Thymus (tissue), 11 donors: ENCODE results near the gene PDE10A. TPM values are rescaled to one million over a fixed set of nuclear protein-coding genes. Genes with fewer than 3 reads are reported as not detected.
"Not testable (repeated sequence)": the region's sequence is repeated elsewhere in the genome, so short reads cannot be mapped to it uniquely, and the experiment has no call there.

Source experiments
- DNase-seq, 9 donors: peaks; one replicate each; pipeline ENCODE4 v3.0.0-alpha.2; 2013; ENCODE audit warnings: low spot score in 9 of 9, low read depth in 6 of 9, missing footprints in 1 of 9
- H3K27ac ChIP-seq, 2 donors: one replicate each; pipeline ENCODE4 v1.5.1; 2013; ENCODE audit warnings: control low read depth in 1 of 2, low read depth in 1 of 2, low read length in 1 of 2, mild to moderate bottlenecking in 1 of 2, moderate library complexity in 1 of 2
- H3K27me3 ChIP-seq, 2 donors: one replicate each; pipeline ENCODE4 v1.5.1; 2013; ENCODE audit warnings: low read length in 1 of 2; ENCODE audit not compliant: control insufficient read depth in 2 of 2, insufficient read depth in 1 of 2
- H3K36me3 ChIP-seq, 2 donors: one replicate each; pipeline ENCODE4 v1.5.1; 2013; ENCODE audit warnings: low read length in 1 of 2, mild to moderate bottlenecking in 1 of 2, moderate library complexity in 1 of 2; ENCODE audit not compliant: control insufficient read depth in 2 of 2, insufficient read depth in 2 of 2
- H3K4me1 ChIP-seq, 2 donors: one replicate each; pipeline ENCODE4 v1.5.1; 2013; ENCODE audit warnings: low read length in 2 of 2; ENCODE audit not compliant: control insufficient read depth in 2 of 2, insufficient read depth in 2 of 2
- H3K4me3 ChIP-seq, 2 donors: one replicate each; pipeline ENCODE4 v1.5.1; 2013; ENCODE audit warnings: low read length in 2 of 2, control low read depth in 1 of 2, mild to moderate bottlenecking in 1 of 2
- H3K9me3 ChIP-seq, 2 donors: one replicate each; pipeline ENCODE4 v1.5.1; 2013; ENCODE audit warnings: low read length in 1 of 2, mild to moderate bottlenecking in 1 of 2; ENCODE audit not compliant: control insufficient read depth in 2 of 2, insufficient read depth in 1 of 2
- WGBS: extraction: QIAGEN DNeasy Blood & Tissue Kit; methylation state at CpG from one replicate; pipeline ENCODE4 v1.1.7; 2013; 5-methylcytosine and 5-hydroxymethylcytosine counted together
- polyA plus RNA-seq: library from polyadenylated mRNA; stranded (reverse); fragments of 200-250 nt; gene quantifications from one replicate; pipeline ENCODE4 v1.2.3, GENCODE V29; 2013
- total RNA-seq: library from RNA; stranded (reverse); fragments of 120-200 nt; gene quantifications from one replicate; pipeline ENCODE4 v1.2.4, GENCODE V29; 2013
- donor health status: healthy.

PDE10A gene
- total and polyA plus RNA-seq, 2 donors = 0.94 to 3.2 TPM

DNA sequence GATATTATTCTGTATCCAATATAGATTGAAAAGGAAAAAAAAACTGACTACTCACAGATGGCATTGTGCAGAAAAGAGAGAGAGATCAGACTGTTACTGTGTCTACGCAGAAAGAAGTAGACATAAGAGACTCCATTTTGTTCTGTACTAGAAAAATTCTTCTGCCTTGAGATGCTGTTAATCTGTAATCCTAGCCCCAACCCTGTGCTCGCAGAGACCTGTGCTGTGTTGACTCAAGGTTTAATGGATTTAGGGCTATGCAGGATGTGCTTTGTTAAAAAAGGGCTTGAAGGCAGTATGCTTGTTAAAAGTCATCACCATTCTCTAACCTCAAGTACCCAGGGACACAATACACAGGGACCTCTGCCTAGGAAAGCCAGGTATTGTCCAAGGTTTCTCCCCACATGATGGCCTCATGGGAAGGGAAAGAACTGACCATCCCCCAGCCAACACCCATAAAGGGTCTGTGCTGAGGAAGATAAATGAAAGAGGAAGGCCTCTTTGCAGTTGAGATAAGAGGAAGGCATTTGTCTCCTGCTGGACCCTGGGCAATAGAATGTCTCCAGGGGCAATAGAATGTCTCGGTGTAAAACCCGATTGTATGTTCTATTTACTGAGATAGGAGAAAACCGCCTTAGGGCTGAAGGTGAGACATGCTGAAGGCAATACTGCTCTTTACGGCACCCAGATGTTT, 162.7 kb downstream of the PDE10A start:
- WGBS = 93% methylated on average over 6 of the region's 6 CpGs

GRCh38 chr6:165497472-165497871, 165.6 kb downstream of the PDE10A start:
- WGBS = 90% methylated on average over 4 of the region's 4 CpGs
- no peaks in the 10 kb centered on the region for H3K9me3 ChIP-seq
- no peak overlapping the region for H3K4me3 ChIP-seq
- DNase-seq = no peak
- H3K4me1 ChIP-seq = no peaks in the 10 kb centered on the region
- no peaks in the 10 kb centered on the region for H3K36me3 ChIP-seq
- no peak overlapping the region for H3K27ac ChIP-seq
- H3K27me3 ChIP-seq = no peaks in the 10 kb centered on the region

More for the DNA sequence above, 162.7 kb downstream of the PDE10A start:
- not testable (repeated sequence) for H3K4me1 ChIP-seq, H3K9me3 ChIP-seq, H3K27me3 ChIP-seq, DNase-seq, H3K36me3 ChIP-seq, H3K27ac ChIP-seq, H3K4me3 ChIP-seq

DNA sequence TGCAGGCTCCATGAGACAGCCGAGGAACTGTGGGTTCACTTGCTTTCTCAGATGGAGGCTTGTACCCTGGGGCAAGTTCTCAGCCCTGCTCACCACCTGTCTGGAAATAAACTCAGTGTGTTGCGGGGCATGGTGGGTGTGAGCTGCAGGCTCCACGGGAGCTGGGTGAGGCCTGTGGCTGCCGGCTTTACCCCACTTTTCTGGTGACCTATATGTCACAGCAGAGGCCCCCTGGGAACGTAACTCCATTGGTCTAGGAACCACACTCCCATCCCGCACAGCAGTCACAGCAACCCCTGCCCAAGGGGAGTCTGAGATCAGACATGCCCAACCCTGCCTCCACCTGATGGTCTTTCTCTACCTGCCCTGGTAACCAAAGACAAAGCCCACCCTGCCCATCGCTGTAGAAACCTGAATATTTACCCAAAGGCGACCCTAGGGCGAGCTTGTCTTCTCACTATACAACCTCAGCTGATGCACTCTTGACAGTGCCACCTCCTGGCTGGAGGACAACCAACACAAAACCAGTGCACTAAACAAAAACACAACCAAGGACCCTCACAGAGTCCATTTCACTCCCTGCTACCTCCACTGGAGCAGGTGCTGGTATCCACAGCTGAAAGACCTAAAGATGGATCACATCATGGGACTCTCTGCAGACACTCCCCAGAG, 174.3 kb downstream of the PDE10A start:
- no peaks in the 10 kb centered on the region for H3K9me3 ChIP-seq
- no peak for DNase-seq
- no peaks in the 10 kb centered on the region for H3K36me3 ChIP-seq
- H3K27ac ChIP-seq = no peak overlapping the region
- 85% methylated on average over 9 of the region's 9 CpGs for WGBS
- no peak overlapping the region for H3K4me3 ChIP-seq
- no peaks in the 10 kb centered on the region for H3K4me1 ChIP-seq
- H3K27me3 ChIP-seq = no peaks in the 10 kb centered on the region

- no peak for DNase-seq
Observed at GRCh38 chr6:165487950-165488349, 175.1 kb downstream of the PDE10A start.

DNA sequence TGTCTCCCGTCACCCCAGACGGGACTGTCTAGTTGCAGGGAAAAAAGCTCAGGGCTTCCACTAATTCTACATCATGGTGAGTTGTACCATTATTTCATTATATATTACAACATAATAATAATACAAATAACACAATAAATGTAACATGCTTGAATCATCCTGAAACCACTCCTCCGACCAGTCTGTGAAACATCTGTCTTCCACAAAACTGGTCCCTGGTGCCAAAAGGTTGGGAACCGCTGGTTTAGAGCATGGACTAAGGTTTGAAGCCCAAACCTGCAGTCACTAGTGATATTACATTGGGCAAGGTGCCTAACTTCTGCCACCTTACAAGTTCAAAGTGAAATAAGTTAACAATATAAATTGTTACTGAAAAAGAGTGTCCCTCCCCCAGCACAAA, 175.7 kb downstream of the PDE10A start:
- DNase-seq = no peak
- 90% methylated on average over 4 of the region's 4 CpGs for WGBS
- Histone ChIP-seq H3K4me3 (no peak overlapping the region), H3K9me3 (no peaks in the 10 kb centered on the region), H3K27me3 (no peaks in the 10 kb centered on the region), H3K4me1 (no peaks in the 10 kb centered on the region), H3K27ac (no peak overlapping the region), H3K36me3 (no peaks in the 10 kb centered on the region)

More at GRCh38 chr6:165487950-165488349, 175.1 kb downstream of the PDE10A start:
- Histone ChIP-seq H3K36me3 (no peaks in the 10 kb centered on the region), H3K4me3 (no peak overlapping the region), H3K4me1 (no peaks in the 10 kb centered on the region), H3K27ac (no peak overlapping the region), H3K27me3 (no peaks in the 10 kb centered on the region), H3K9me3 (no peaks in the 10 kb centered on the region)

DNA sequence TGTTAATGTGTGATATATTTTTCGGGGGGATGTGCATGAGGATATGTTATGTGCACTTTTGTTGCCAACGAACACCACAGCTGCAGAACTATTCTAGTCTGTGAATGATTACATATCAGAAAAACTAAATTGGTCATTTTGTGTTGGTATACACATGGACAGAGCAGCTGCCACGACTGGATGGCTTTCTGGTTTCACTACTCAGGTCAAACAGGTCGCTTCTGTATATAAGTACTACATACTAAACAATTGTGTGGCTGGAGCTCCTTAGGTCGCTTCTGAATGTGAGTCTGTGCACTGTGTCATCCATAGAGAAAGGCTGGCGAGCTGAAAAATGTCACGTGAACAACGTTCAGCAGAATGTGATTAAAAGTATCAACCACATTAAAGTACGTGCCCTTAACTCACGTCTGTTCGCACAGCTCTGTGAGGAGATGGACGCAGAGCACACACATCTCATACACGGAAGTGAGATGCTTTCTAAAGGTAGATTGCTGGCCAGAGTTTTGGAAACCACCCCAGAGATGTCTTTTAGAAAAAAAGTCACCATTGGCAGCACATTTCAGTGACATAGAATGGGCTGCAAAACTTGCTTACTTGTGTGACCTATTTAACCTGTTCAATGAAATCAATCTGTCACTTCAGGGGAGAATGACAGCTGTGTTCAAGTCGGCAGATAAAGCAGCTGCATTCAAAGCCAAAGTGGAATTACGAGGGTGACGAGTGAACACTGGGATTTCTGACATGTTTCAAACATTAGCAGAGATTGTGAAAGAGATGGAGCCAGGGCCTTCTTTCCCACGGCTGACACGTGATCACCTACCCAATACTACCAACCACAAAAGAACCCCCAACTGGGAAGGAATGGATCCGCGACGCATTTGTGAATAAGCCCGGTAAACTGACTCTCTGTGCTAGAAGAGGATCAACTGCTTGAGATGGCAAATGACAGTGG, 176.6 kb downstream of the PDE10A start:
- 92% methylated on average over 22 of the region's 22 CpGs for WGBS
- H3K27ac ChIP-seq = no peak overlapping the region
- H3K9me3 ChIP-seq = no peaks in the 10 kb centered on the region

DNA sequence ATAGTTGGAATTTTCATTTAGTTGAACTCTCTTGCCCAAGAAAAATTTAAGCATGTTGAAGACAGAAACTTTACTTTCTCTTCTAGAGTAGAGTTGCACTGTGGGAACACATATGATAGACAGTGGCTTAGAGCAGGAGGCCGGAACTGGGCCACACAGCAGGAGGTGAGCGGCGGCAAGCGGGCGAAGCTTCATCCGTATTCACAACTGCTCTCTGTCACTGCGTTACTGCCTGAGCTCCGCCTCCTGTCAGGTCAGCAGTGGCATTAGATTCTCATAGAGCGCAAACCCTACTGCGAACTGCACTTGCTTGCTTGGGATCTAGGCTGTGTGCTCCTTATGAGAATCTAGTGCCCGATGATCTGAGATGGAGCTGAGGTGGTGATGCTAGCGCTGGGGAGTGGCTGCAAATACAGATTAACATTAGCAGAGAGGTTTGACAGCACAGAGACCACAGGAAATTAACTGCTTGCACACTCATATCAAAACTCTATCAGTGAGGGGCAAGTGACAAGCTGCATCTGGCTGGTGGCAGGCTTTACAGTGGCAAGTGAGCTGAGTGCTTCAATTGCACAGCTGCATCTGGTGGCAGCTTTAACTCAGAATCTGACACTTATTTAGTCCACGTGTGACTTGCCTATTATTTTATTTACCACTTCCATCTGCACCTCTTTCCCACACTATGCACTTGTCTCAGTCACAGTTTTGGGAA, 178.7 kb downstream of the PDE10A start:
- 93% methylated on average over 13 of the region's 13 CpGs for WGBS
- no peak for DNase-seq
- Histone ChIP-seq H3K4me3 (no peak overlapping the region), H3K9me3 (no peaks in the 10 kb centered on the region), H3K27ac (no peak overlapping the region), H3K4me1 (no peaks in the 10 kb centered on the region), H3K27me3 (no peaks in the 10 kb centered on the region), H3K36me3 (no peaks in the 10 kb centered on the region)

More for the DNA sequence above, 176.6 kb downstream of the PDE10A start:
- no peaks in the 10 kb centered on the region for H3K4me1 ChIP-seq
- no peaks in the 10 kb centered on the region for H3K27me3 ChIP-seq
- H3K4me3 ChIP-seq = no peak overlapping the region
- H3K36me3 ChIP-seq = no peaks in the 10 kb centered on the region
- DNase-seq = no peak

- Histone ChIP-seq H3K36me3 (no peaks in the 10 kb centered on the region), H3K4me1 (no peaks in the 10 kb centered on the region), H3K9me3 (no peaks in the 10 kb centered on the region), H3K4me3 (no peak overlapping the region), H3K27me3 (no peaks in the 10 kb centered on the region), H3K27ac (no peak overlapping the region)
- 93% methylated on average over 4 of the region's 4 CpGs for WGBS
- no peak for DNase-seq
Observed at GRCh38 chr6:165481921-165482320, 181.1 kb downstream of the PDE10A start.
